Muscle layer of colon (tissue), 2 donors: Measurements from ENCODE around the gene ARAP1.
A peak's percentile ranks its signal among the peaks of the same experiment; 100 is the strongest.

Experiments used
- H3K27ac ChIP-seq: one replicate; pipeline ENCODE4 v1.7.0; 2013; ENCODE audit warnings: low read depth, mild to moderate bottlenecking, low read length, moderate library complexity
- H3K27me3 ChIP-seq, 2 donors: one replicate each; pipeline ENCODE4 v1.7.0; 2013; ENCODE audit warnings: low read length in 2 of 2, mild to moderate bottlenecking in 2 of 2; ENCODE audit not compliant: insufficient read depth in 2 of 2, control insufficient read depth in 1 of 2
- H3K36me3 ChIP-seq: one replicate; pipeline ENCODE4 v1.7.0; 2013; ENCODE audit warnings: mild to moderate bottlenecking, low read length; ENCODE audit not compliant: insufficient read depth
- H3K4me1 ChIP-seq: one replicate; pipeline ENCODE4 v1.7.0; 2013; ENCODE audit warnings: mild to moderate bottlenecking, low read length; ENCODE audit not compliant: insufficient read depth
- H3K4me3 ChIP-seq, 2 donors: one replicate each; pipeline ENCODE4 v1.7.0; 2013; ENCODE audit warnings: low read length in 2 of 2, low read depth in 1 of 2, mild to moderate bottlenecking in 1 of 2, moderate library complexity in 1 of 2
- H3K9ac ChIP-seq: one replicate; pipeline ENCODE4 v1.7.0; 2013; ENCODE audit warnings: low read length
- H3K9me3 ChIP-seq: one replicate; pipeline ENCODE4 v1.7.0; 2013; ENCODE audit warnings: mild to moderate bottlenecking, low read length
- donor health status: abdominal sarcoma.
- donor health status: Adenocarcinoma of cecum.

Gene ARAP1

DNA sequence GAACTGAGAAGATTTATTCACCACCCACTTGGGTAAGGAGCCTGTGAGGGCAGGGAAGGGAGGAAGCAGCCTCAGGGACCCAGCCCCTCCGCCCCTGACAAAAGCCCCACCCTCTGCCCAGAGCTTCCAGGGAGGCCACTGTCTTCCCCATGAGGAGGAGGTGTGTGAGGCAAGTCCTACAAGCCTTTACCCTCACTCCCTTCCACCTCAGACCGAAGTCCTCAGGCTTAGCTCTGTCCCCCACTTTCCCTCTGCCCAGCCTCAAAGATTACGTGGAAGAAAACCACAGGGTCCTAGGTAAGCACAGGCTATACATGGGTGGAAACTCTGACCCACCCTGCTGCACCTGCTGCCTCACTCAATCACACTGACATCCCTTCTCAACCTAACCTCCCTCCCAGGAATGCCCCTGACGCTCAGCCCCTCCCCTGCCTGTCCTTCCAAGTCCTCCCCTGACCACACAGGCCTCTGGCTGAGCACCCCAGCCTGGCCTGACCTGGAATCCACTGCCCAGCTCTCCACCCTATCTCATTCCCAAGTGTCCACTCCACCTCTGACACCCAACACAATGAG, 3.6 kb upstream of the ARAP1 start:
- Histone ChIP-seq H3K9ac (no peak overlapping the region), H3K36me3 (no peaks in the 10 kb centered on the region), H3K27me3 (no peaks in the 10 kb centered on the region), H3K4me1 (peaks cover 19% of the 10 kb centered on the region), H3K27ac (no peak overlapping the region), H3K4me3 (no peak overlapping the region), H3K9me3 (no peaks in the 10 kb centered on the region)

DNA sequence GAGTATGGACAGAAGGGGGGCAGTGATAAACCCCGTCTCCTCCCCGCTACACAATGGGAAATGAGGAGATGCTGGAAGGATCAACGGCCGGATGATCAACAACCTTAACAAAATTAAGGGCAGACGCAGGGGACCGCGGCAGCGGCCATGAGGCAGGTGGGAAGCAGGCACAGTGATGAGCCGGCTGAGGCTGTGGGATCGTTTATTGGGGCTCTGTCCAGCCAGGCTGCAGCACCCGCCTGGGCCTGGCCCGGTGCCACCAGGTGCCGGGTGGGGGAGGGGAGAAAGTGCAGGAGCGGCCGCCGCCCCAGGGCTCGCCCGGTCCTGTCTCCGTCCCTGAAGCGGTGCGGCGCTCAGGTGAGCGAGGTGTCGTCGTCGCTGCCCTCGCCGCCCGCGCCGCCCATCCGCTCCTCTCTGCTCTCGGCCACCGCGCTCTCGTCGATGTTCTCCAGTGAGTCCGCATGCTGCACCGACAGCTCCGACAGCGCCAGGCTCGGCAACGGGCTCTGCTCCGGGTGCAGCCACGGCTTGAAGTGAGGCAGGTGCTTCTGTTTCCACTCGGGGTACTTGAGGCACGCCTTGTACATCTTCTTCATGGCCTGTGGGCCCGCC, 2.4 kb upstream of the ARAP1 start:
- Histone ChIP-seq H3K27ac (no peak overlapping the region), H3K9me3 (no peaks in the 10 kb centered on the region), H3K36me3 (no peaks in the 10 kb centered on the region), H3K27me3 (no peaks in the 10 kb centered on the region), H3K4me1 (peaks cover 19% of the 10 kb centered on the region), H3K9ac (no peak overlapping the region), H3K4me3 (no peak overlapping the region)

DNA sequence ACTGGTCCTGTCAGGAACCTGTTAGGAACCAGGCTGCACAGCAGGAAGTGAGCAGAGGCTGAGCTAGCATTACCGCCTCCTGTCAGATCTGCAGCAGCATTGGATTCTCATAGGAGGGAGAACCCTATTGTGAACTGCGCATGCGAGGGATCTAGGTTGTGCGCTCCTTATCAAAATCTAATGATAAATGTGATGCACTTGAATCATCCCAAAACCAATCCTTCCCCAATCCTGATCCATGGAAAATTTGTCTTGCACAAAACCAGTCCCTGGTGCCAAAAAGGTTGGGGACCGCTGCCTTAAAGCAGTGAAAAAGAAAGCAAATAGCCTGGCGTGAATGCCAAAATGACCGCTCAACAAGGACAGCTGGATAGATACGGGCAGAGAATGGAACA, 1.9 kb upstream of the ARAP1 start:
- Histone ChIP-seq H3K9ac (no peak overlapping the region), H3K4me1 (peaks cover 19% of the 10 kb centered on the region), H3K9me3 (no peaks in the 10 kb centered on the region), H3K4me3 (no peak overlapping the region), H3K27me3 (no peaks in the 10 kb centered on the region), H3K36me3 (no peaks in the 10 kb centered on the region), H3K27ac (no peak overlapping the region)

DNA sequence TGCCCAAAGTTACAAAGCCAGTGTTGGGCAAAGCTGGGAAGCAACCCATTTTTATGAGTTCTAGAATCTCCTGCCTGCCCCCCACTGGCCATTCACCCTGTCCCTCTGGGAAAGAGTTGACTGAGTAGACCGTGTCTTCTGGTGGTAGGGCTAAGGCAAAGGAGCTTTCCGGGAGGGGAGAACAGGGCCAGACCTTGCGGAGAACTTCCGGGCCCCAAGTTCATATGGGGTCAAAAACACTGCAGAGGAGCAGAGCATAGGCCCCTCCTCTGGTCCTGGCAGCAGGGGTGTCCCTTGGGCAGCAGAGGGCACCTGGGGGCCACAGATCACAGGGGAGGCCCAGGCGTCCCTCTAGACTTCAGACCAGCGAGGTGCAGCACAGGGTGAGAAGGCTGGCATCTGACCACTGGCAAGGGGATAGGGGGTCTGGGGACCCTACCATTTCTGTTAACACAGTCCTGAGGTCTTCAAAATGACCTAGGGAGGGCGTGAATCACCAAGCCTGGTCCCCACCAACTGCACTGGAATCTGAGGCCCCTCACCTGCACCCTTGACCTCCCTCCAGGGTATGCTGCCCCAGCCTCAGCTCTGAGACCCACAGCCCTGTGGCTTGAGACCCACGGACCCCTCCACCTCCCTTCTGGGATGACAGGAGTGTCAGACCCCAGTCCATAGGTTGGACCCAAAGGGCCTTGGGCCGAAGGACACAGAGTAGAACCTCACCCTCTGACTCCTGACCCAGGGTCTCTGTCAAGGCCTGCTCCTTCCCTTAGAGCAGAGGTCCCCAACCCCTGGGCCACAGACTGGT, 1.3 kb upstream of the ARAP1 start:
- Histone ChIP-seq H3K9me3 (no peaks in the 10 kb centered on the region), H3K27ac (no peak overlapping the region), H3K4me3 (peak overlapping the region in 1 of 2 donors; percentile 88), H3K36me3 (no peaks in the 10 kb centered on the region), H3K27me3 (no peaks in the 10 kb centered on the region), H3K9ac (no peak overlapping the region), H3K4me1 (peaks cover 19% of the 10 kb centered on the region)

DNA sequence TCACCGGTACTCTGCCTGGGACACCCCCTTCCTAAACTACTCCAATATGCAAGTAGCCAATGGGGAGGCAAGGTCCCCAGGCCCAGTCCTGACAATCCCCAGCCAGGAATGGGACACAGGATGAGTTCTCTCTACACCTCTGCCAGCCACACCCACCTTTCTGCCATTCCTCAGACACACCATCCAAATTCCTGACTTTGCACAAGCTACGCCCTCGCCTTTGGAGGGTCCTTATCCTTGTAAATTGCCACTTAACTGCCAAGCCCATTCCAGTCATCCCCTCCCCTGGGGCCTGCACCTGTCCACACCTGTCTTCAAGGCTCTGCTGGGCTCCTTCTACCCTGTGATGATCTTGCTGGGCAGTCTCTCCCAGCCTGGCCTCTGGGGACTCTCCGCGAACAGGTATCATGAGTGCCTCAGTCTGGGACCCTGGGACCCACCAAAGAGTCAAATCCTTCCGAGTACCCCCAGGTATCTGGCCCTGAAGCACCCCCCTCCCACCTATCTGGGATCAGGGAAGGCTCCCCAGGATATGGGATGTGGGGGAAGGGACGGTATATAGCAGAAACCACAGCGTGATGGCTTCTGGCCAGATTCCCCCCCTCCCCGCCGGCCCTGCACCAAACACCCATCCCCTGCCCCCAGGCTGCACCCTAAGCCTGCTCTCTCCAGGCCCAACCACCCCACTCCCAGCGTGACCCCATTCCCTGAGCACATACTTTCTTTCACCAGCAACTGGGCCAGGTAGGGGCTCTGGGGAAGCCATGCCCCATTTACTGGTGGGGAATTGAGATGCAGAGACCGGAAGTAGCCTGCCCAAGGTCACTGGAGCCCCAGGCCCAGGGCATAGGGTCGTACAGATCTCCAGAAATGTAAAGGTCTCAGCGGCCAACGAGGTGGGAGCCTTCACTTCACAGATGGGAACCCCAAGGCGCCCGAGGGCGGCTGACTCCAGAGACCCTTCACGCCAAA, 806 bp downstream of the ARAP1 start:
- Histone ChIP-seq H3K4me3 (peak overlapping the region; percentile 75 to 88), H3K27me3 (no peaks in the 10 kb centered on the region), H3K9me3 (no peaks in the 10 kb centered on the region), H3K36me3 (no peaks in the 10 kb centered on the region), H3K27ac (peak overlapping the region; percentile 81), H3K9ac (peak overlapping the region; percentile 60), H3K4me1 (peaks cover 19% of the 10 kb centered on the region)

DNA sequence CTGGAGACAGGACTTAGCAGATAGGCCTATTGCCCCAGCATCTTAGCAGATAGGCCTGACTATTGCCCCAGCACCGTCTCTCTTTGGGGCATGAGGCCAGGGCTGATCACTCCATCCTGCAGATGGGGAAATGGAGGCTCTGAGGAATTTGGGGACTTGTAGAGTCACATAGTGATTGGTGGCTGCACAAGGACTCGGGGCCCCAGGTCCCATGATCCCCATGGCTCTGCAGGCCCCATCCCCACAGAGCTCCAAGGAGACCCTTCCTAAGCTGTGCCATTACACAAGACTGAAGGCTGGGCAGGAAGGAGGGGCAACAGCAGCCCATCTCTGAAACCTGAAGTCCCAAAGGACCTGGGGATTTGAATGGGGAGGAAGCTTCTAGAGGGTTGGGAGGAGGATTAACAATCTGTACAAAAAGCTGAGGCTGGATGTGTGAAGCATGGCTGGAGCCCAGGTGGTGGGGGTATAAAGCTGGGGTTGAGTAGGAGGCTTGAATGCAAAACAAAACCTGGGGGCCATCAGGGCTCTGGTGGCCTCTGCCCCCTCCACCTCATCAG, 1.6 kb downstream of the ARAP1 start:
- H3K4me1 ChIP-seq, result peaks cover 19% of the 10 kb centered on the region
- H3K9me3 ChIP-seq, result no peaks in the 10 kb centered on the region
- H3K36me3 ChIP-seq, result no peaks in the 10 kb centered on the region
- H3K27me3 ChIP-seq, result no peaks in the 10 kb centered on the region
- H3K9ac ChIP-seq, result no peak overlapping the region
- H3K27ac ChIP-seq, result no peak overlapping the region
- peak overlapping the region in 1 of 2 donors; percentile 20 for H3K4me3 ChIP-seq

DNA sequence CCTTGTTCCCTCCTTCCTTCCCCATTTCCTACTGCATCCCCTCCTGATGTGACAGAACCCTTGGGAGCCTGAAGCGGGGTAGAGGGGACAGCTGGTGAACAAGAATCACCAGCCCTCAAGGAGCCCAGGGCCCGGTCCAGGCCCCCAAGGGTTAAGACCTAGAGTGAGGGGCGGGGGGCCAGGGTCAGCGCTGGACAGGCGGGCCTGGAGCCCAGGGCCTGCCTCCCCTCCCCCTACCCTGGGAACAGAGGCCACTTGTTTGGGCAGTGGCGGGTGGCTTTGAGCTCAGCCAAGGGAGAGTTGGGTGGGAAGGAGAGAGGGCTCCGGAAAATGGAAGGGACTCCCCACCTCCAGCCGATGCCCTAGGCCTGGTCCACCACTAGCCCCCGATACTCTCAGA, 2.1 kb downstream of the ARAP1 start:
- Histone ChIP-seq H3K4me3 (no peak overlapping the region), H3K9ac (no peak overlapping the region), H3K4me1 (peaks cover 19% of the 10 kb centered on the region), H3K27ac (no peak overlapping the region), H3K27me3 (no peaks in the 10 kb centered on the region), H3K36me3 (no peaks in the 10 kb centered on the region), H3K9me3 (no peaks in the 10 kb centered on the region)

DNA sequence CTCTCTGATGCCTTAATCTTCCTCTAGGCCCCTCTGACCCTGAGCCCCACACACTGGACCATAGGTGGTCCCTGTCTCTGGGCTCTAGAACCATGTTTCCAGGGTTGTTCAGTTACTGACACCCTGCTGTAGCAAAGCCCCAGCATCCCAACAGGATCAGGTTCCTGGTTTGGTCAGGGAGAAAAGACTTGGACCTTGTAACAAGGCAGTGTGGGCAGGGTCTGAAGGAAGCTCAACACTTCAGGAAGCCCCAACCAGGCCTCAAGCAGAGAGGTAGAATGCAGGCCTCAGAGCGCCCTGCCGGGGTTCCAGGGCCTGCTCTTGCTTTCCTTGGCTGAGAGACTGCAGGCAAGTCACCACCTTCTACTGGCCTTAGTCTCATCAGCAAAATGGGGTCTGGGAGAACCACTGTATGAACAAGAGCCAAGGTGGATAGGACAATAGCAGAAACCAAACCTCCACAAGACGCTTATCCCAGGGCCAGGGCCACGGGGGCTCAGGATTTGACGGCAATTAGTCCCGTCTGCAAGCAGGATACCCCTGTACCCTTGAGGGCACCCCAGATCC, 4.8 kb downstream of the ARAP1 start:
- H3K36me3 ChIP-seq, result no peaks in the 10 kb centered on the region
- H3K4me1 ChIP-seq, result peaks cover 29% of the 10 kb centered on the region
- no peak overlapping the region for H3K9ac ChIP-seq
- H3K27ac ChIP-seq, result no peak overlapping the region
- H3K9me3 ChIP-seq, result no peaks in the 10 kb centered on the region
- H3K4me3 ChIP-seq, result no peak overlapping the region
- no peaks in the 10 kb centered on the region for H3K27me3 ChIP-seq

DNA sequence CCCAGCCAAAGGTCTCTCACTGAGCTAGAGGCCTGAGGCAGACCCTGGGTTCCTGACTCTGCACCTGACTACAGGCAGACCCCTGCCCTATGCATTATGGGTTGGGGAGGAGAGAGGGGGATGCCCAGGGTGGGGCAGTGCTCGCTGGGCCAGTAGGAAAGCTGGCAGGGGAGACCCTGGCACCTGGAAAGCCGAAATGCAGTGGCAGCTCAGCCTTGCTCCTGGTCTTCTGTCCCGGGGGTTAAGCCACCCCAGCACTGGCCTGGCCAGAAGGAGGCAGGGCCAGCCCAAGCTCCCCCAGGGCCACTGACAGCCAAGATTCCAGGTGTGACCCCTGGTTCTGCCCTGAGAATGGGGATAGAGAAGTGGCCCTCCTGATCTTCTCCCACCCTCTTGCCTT, 5.4 kb downstream of the ARAP1 start:
- H3K27me3 ChIP-seq, result no peaks in the 10 kb centered on the region
- no peak overlapping the region for H3K4me3 ChIP-seq
- H3K9ac ChIP-seq, result no peak overlapping the region
- no peaks in the 10 kb centered on the region for H3K9me3 ChIP-seq
- H3K4me1 ChIP-seq, result peaks cover 35% of the 10 kb centered on the region
- H3K27ac ChIP-seq, result no peak overlapping the region
- H3K36me3 ChIP-seq, result no peaks in the 10 kb centered on the region

DNA sequence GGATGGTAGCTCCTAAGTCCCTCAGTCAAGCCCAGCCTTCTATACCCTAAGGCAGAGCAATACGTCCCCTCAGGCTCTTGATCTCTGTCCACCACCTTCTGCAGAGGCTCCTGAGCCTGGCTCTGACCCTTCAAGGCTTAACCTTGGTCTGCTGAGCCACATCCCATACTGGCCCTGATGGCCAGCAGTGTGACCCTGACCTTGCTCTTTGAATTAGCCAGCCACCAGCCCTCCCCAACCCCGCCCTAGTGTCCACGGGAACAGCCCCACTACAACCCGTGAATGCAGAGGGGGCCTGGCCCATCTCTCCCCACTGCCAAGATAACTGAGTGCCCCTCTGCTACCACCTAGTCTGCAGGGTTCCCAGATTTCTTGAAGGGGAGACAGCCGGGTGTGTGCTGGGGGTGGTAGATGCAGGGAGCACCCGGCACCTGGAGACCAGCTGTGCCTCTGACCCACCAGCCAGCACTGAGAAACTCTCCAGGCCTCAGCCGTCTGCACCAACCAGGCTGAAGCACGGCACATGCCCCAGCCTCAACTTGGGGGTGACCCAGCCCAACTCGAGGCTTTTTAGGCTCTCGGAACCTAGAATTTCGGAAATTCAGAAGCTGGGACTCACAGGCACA, 6.2 kb downstream of the ARAP1 start:
- no peak overlapping the region for H3K4me3 ChIP-seq
- no peaks in the 10 kb centered on the region for H3K36me3 ChIP-seq
- H3K4me1 ChIP-seq, result peaks cover 35% of the 10 kb centered on the region
- no peaks in the 10 kb centered on the region for H3K9me3 ChIP-seq
- H3K27me3 ChIP-seq, result no peaks in the 10 kb centered on the region
- no peak overlapping the region for H3K9ac ChIP-seq
- no peak overlapping the region for H3K27ac ChIP-seq
